Measurements from ENCODE around the gene GRN.

The GRN gene

DNA sequence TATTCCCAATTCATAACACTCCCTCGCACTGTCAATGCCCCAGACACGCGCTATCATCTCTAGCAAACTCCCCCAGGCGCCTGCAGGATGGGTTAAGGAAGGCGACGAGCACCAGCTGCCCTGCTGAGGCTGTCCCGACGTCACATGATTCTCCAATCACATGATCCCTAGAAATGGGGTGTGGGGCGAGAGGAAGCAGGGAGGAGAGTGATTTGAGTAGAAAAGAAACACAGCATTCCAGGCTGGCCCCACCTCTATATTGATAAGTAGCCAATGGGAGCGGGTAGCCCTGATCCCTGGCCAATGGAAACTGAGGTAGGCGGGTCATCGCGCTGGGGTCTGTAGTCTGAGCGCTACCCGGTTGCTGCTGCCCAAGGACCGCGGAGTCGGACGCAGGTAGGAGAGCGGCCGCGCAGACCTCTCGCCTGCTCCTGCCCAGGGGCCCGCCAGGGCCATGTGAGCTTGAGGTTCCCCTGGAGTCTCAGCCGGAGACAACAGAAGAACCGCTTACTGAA is at the start of gene GRN:
Gene GRN, plus strand, starts transcription at position 364 of the 515 bp plus-strand sequence. CDS start 3,863 bp downstream, outside the sequence.
- Histone ChIP-seq H4K20me1 (ENCODE audit: insufficient read depth, low read length) (no peaks in the 10 kb centered on the region), H2AFZ (ENCODE audit: low read length) (no peak within 1 kb of the TSS), H3K4me2 (ENCODE audit: low read length) (peak within 1 kb of the TSS; percentile 89), H3K79me2 (ENCODE audit: insufficient read depth, low read length) (no peaks in the 10 kb centered on the region), H3K4me1 (ENCODE audit: insufficient read depth, low read length, severe bottlenecking) (peaks cover 39% of the 10 kb centered on the region), H3F3A (ENCODE audit: insufficient read depth, low read length) (no peaks in the 10 kb centered on the region; the same call in 1 of the 2 replicates), H3K27me3 (ENCODE audit: insufficient read depth, low read length) (no peaks in the 10 kb centered on the region), H3K36me3 (ENCODE audit: insufficient read depth, low read length) (no peaks in the 10 kb centered on the region), H3K27ac (ENCODE audit: low read depth, low read length, poor library complexity, severe bottlenecking) (no peak within 1 kb of the TSS), H3K9me3 (ENCODE audit: low read length) (no peaks in the 10 kb centered on the region), H3K9me2 (ENCODE audit: low read depth, low read length) (no peaks in the 10 kb centered on the region), H3K9ac (ENCODE audit: low read length) (peak within 1 kb of the TSS; percentile 60), H3K4me3 (ENCODE audit: low read depth, low read length, poor library complexity, severe bottlenecking) (peak within 1 kb of the TSS; percentile 68)
- TF ChIP-seq CTCF (IDR thresholded peaks at IDR 0.05; ENCODE audit: low read length): no peak
- no peak for TF ChIP-seq EZH2 (IDR thresholded peaks at IDR 0.05; ENCODE audit: borderline replicate concordance, low read length)

DNA sequence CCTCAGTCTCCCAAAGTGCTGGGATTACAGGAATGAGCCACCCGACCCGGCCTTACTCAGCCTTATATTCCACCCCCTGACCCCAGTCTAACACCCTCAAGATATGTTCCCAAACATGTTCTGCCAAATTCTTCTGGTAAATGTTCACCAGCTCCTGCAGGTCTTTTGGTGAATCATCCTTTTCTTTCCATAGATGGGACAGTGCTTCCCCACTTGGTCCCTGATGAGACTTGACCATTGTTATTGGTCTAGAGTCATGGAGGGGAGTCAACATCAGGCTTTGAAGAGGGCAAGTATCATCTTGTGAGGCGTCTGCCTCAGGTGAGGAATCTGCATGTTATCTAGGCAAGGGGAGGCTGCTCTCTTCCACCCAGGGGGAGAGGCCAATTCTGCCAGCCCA is 47.1 kb upstream of the GRN start:
- H3K9me3 ChIP-seq (ENCODE audit: low read length): no peaks in the 10 kb centered on the region
- TF ChIP-seq CTCF (IDR thresholded peaks at IDR 0.05; ENCODE audit: low read length) (no peak), EZH2 (IDR thresholded peaks at IDR 0.05; ENCODE audit: borderline replicate concordance, low read length) (no peak)
- peaks cover 6% of the 10 kb centered on the region; the same call in 1 of the 2 replicates for H3K27me3 ChIP-seq (ENCODE audit: insufficient read depth, low read length)
- H3K27ac ChIP-seq (ENCODE audit: low read depth, low read length, poor library complexity, severe bottlenecking): no peak overlapping the region
- no peak overlapping the region for H2AFZ ChIP-seq (ENCODE audit: low read length)
- H3K79me2 ChIP-seq (ENCODE audit: insufficient read depth, low read length): no peaks in the 10 kb centered on the region
- H4K20me1 ChIP-seq (ENCODE audit: insufficient read depth, low read length): no peaks in the 10 kb centered on the region
- H3K4me1 ChIP-seq (ENCODE audit: insufficient read depth, low read length, severe bottlenecking): no peaks in the 10 kb centered on the region
- H3K4me2 ChIP-seq (ENCODE audit: low read length): no peak overlapping the region
- no peak overlapping the region for H3K9ac ChIP-seq (ENCODE audit: low read length)
- no peaks in the 10 kb centered on the region for H3K9me2 ChIP-seq (ENCODE audit: low read depth, low read length)
- H3K36me3 ChIP-seq (ENCODE audit: insufficient read depth, low read length): no peaks in the 10 kb centered on the region
- no peaks in the 10 kb centered on the region for H3F3A ChIP-seq (ENCODE audit: insufficient read depth, low read length)
- no peak overlapping the region for H3K4me3 ChIP-seq (ENCODE audit: low read depth, low read length, poor library complexity, severe bottlenecking)

DNA sequence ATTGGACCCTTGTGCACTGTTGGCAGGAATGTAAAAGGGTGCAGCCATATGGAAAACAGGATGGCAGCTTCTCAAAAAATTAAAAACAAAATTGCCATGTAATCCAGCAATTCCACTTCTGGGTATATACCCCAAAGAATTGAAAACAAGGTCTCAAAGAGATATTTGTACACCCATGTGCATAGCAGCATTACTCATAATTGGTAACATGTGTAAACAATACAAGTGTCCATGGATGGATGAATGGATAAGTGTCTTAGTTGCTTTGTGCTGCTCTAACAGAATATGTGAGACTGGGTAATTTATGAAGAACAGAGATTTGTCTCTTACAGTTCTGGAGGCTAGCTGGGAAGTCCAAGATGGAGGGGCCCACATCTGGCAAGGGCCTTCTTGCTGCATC is 40.5 kb upstream of the GRN start:
- no peak overlapping the region for H3K9ac ChIP-seq (ENCODE audit: low read length)
- H3K4me2 ChIP-seq (ENCODE audit: low read length): no peak overlapping the region
- no peaks in the 10 kb centered on the region for H3F3A ChIP-seq (ENCODE audit: insufficient read depth, low read length)
- no peaks in the 10 kb centered on the region for H4K20me1 ChIP-seq (ENCODE audit: insufficient read depth, low read length)
- no peaks in the 10 kb centered on the region for H3K79me2 ChIP-seq (ENCODE audit: insufficient read depth, low read length)
- H3K9me2 ChIP-seq (ENCODE audit: low read depth, low read length): no peaks in the 10 kb centered on the region
- no peaks in the 10 kb centered on the region for H3K36me3 ChIP-seq (ENCODE audit: insufficient read depth, low read length)
- peaks cover 7% of the 10 kb centered on the region for H3K4me1 ChIP-seq (ENCODE audit: insufficient read depth, low read length, severe bottlenecking)
- no peak for TF ChIP-seq EZH2 (IDR thresholded peaks at IDR 0.05; ENCODE audit: borderline replicate concordance, low read length)
- TF ChIP-seq CTCF (IDR thresholded peaks at IDR 0.05; ENCODE audit: low read length): no peak
- H3K4me3 ChIP-seq (ENCODE audit: low read depth, low read length, poor library complexity, severe bottlenecking): no peak overlapping the region
- no peaks in the 10 kb centered on the region for H3K9me3 ChIP-seq (ENCODE audit: low read length)
- peaks cover 11% of the 10 kb centered on the region; the same call in 1 of the 2 replicates for H3K27me3 ChIP-seq (ENCODE audit: insufficient read depth, low read length)
- H2AFZ ChIP-seq (ENCODE audit: low read length): no peak overlapping the region
- H3K27ac ChIP-seq (ENCODE audit: low read depth, low read length, poor library complexity, severe bottlenecking): no peak overlapping the region

Data from OCI-LY1 (cell line).